HG02973 (cell line): Measurements from ENCODE around the gene SLC37A1.

ENCODE experiments used
- ATAC-seq: cut with Tn5 transposase; IDR thresholded peaks from one replicate; pipeline ENCODE4 v1.9.1; 2021; ENCODE audit warnings: moderate library complexity; ENCODE audit not compliant: unreplicated experiment

Gene SLC37A1

GRCh38 chr21:42505090-42505726 is 8.4 kb upstream of the SLC37A1 start:
- ATAC-seq, result peak; percentile 82

GRCh38 chr21:42507418-42507817 is 6.2 kb upstream of the SLC37A1 start:
- ATAC-seq, result no peak

GRCh38 chr21:42508371-42508770 is 5.3 kb upstream of the SLC37A1 start:
- ATAC-seq, result no peak

- no peak for ATAC-seq
Measured at GRCh38 chr21:42509244-42509643, 4.4 kb upstream of the SLC37A1 start.

GRCh38 chr21:42512346-42513034 is 1.2 kb upstream of the SLC37A1 start:
- no peak for ATAC-seq

GRCh38 chr21:42513985-42514882 is 582 bp downstream of the SLC37A1 start:
- ATAC-seq, result peak; percentile 39

GRCh38 chr21:42514883-42515228 is 1.2 kb downstream of the SLC37A1 start:
- ATAC-seq, result no peak

DNA sequence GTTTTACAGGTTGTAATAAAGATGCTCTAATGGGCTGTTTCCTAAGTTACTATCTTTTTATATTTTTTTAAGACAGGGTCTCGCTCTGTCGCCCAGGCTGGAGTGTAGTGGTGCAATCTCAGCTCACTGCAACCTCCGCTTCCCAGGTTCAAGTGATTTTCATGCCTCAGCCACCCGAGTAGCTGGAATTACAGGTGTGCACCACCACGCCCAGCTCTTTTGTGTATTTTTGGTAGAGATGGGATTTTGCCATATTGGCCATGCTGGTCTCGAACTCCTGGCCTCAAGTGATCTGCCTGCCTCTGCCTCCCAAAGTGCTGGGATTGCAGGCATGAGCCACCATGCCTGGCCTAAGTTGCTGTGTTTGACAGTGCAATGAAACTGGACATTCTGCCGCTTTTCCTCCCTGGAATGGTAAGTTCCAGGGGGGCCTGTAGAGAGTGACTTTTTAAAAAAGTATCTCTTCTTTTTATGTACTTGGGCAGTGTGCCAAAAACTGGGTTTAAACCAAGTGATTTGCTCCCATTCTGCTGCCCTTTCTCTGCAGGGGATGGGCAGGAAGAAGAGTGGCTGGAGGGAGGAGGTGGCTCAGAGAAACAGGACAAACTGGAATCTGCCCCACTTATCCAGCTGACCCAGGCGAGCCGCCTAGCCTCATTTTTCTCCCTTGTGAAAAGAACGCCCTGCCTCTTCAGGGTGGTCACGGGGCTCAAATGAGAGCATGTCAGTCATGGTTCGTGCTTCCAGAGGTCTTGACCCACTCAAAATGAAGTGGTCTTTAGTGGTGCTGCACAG is 2.3 kb downstream of the SLC37A1 start:
- ATAC-seq, result no peak

DNA sequence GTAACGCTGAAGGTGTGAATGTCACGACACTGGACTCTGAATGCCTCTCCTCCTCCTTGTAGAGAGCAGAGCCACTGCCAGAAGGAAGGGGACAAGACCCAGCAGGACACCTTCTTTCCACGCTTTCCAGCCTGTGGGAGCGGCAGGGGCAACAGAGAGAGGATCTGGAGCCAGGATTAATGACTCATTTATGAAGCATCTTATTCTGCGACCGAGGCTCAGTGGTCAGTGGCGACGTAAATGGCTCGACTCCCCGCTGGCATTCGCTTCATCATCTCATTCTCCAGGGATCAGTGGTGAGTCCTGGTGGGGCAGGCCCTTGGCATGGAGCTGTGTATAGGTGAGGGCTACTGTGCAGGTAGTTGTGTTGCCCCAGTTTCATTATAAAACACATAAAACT is 4.6 kb downstream of the SLC37A1 start:
- ATAC-seq, result no peak

GRCh38 chr21:42518626-42519025 is 5.0 kb downstream of the SLC37A1 start:
- no peak for ATAC-seq

GRCh38 chr21:42520628-42521253 is 7.1 kb downstream of the SLC37A1 start:
- ATAC-seq, result no peak

GRCh38 chr21:42521384-42521783 is 7.7 kb downstream of the SLC37A1 start:
- ATAC-seq, result no peak

DNA sequence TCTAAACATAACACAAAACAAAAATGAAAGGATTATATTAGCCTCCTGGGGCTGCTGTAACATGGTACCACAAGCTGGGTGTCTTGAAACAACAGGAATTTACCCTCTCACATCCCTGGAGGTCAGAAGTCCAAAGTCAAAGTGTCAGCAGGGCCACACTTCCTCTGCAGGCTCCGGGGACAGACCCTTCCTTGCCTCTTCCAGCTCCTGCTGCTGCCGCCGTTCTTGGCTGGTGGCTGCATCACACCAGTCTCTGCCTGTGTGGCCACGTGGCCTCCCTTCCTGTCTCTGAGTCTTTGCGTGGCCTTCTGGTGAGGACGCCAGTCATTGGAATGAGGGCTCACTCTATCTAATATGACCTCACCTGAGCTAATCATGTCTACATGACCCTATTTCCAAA is 8.2 kb downstream of the SLC37A1 start:
- no peak for ATAC-seq

DNA sequence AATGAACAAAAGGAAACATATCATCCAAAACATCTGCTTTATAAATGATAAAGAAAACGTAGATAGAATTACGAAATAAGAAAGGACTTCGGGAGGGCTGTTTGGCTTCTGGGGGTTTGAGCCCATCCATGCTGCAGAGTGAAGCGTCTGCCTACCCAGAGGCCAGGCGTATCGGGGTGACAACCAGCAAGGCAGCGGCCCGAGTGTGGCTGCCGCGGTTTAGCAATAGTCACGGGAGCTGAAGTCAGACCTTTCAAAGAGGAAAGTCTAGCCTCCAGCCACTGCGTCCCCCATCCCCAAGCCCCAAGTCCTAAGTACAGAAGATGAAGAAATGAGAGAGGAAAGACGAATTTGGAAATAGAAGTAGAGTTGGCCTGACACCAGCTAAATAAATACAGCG is 8.6 kb downstream of the SLC37A1 start:
- no peak for ATAC-seq

DNA sequence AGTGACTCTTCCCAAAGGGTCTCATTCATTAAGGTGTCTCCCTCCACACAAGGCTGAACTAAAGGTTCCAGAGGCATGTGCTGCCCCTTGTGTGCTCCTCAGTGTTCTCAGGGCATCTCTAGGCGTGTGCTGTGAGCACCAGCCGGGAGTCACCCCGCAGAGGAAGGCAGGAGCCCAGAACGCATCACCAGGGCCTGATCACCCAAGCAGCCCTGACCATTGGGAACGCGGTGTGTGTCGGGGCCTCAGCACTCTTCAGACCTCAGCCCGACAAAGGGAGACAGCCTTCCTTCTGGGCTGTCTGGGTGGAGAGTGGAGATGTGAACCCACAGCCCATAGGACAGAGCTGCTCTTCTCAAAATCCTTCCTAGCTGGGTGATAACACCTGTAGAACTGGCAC is 9.1 kb downstream of the SLC37A1 start:
- no peak for ATAC-seq

DNA sequence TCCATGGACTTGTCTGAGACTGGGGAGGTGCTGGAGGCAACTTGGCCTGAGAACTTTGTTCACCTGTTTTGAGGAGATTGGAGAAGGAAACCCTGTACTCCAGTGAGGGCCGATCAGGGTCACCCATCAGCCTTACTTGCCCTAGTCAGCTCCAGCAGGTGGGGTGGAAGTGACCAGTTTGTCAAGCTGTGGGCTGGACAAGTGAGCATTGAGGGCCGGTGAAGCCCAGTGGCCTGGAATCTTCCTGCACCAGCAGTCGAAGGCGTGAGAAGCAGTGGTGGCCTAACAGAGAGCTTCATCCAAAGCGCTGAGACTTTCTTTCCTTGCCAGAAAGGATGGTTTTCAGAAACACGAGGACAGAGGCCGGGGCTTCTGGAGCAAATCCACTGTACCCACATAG is 9.6 kb downstream of the SLC37A1 start:
- ATAC-seq, result no peak

DNA sequence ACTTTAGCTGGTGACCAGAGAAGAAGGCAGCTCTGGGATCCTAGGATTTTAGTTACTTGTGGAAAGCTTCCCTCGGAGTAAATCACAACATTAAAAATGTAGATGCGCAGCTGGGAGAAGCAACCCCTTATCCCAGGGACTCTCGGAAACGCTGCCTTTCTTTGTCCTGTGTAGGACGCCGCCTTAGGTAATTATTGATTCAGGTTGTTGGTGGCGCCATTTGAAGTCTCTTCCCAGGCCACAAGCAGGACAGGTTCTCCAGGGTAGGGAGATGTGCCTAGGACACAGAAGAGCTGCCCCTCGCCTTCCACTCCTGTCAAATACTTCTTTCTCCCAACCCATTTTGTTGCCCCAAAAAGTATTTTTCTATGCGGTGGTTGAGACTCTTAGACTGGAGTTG is 10.3 kb downstream of the SLC37A1 start:
- no peak for ATAC-seq

DNA sequence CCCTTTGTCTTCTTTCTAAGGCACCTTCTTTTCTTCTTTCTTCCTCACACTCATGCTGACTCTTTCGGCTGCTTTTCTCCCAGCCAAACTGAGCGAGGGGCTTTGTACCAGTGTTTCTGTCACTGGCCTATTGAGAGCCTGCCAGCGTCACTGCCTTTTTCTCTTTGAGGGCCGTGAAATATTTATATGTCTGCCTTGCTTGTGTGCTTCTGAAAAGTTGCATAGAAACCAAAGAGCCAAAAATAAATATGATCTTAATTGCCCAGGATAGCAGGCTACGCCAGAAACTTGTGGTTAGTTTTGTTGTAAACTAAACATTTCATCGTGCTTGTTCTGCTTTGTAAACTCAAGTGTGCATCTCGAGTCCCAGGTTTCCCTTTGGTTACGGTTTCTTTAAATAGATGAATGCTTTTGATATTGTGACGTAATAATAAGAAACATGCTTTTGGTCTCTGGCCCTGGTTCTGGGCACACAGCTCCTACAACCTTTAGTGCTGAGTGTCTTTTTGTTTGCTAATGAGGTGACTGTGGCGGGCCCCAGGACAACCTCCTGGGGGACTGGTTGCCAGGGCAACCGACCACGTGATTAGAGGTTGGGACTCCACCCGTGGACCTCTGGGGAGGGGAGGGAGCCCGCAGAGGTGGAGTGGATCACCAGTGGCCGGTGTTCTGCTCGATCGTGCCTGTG is 10.8 kb downstream of the SLC37A1 start:
- peak; percentile 61 for ATAC-seq

GRCh38 chr21:42525029-42525581 is 11.5 kb downstream of the SLC37A1 start:
- ATAC-seq, result peak; percentile 14
